Calu3 (cell line): ENCODE data around the gene SECISBP2. TPM values are rescaled to one million over a fixed set of nuclear protein-coding genes. Genes with fewer than 3 reads are reported as not detected.
"Not testable (repeated sequence)": the region's sequence is repeated elsewhere in the genome, so short reads cannot be mapped to it uniquely, and the experiment has no call there.

Experiments used
- BruUV-seq: library from RNA; stranded (reverse); fragments of 400-500 nt; replicated peaks from 2 replicates; lab custom pipeline; 2021; lab: Mats Ljungman, UMichigan
- CTCF ChIA-PET: fragments of 300-600 bp; sonication (Branson Sonifier 250); formaldehyde crosslinking; loops from one replicate; lab custom pipeline; 2022; ENCODE audit warnings: antibody characterized with exemption; lab: Charles Lee
- DNase-seq: peaks from one replicate; pipeline ENCODE4 v3.0.0; 2022
- H3K27ac Mint-ChIP-seq: one replicate; pipeline ENCODE4 v1.8.0; 2022; ENCODE audit warnings: mixed read lengths; ENCODE audit not compliant: unreplicated experiment
- H3K27me3 Mint-ChIP-seq: one replicate; pipeline ENCODE4 v1.8.0; 2022; ENCODE audit warnings: mixed read lengths; ENCODE audit not compliant: unreplicated experiment
- H3K36me3 Mint-ChIP-seq: one replicate; pipeline ENCODE4 v1.8.0; 2022; ENCODE audit warnings: mild to moderate bottlenecking, moderate library complexity, mixed read lengths; ENCODE audit not compliant: insufficient read depth, unreplicated experiment
- H3K4me1 Mint-ChIP-seq: one replicate; pipeline ENCODE4 v1.8.0; 2022; ENCODE audit warnings: mild to moderate bottlenecking, low read depth, mixed read lengths; ENCODE audit not compliant: unreplicated experiment
- H3K4me3 Mint-ChIP-seq: one replicate; pipeline ENCODE4 v1.8.0; 2022; ENCODE audit warnings: mild to moderate bottlenecking, low read depth, moderate library complexity, mixed read lengths; ENCODE audit not compliant: unreplicated experiment
- H3K9me3 Mint-ChIP-seq: one replicate; pipeline ENCODE4 v1.8.0; 2022; ENCODE audit warnings: low read depth, mixed read lengths; ENCODE audit not compliant: unreplicated experiment
- CTCF ChIP-seq: fragments of 200-600 bp; IDR thresholded peaks from one replicate; pipeline ENCODE4 v1.8.0; 2022; ENCODE audit warnings: antibody characterized with exemption; ENCODE audit not compliant: unreplicated experiment
- intact Hi-C: fragments of 100-400 bp; cut with micrococcal nuclease; formaldehyde crosslinking; loops from one replicate; pipeline ENCODE4 v1.10.0; 2022; ENCODE audit not compliant: unreplicated experiment
- total RNA-seq: library from RNA; stranded (reverse); gene quantifications from 2 replicates; pipeline ENCODE4 v1.2.3, GENCODE V29; 2022

SECISBP2 gene
- total RNA-seq, 1 experiment from 2014 or later = 27.8 TPM

GRCh38 chr9:89367726-89368437 is 49.6 kb downstream of the SECISBP2 start:
- Mint-ChIP-seq H3K36me3 (peaks cover 5% of the 10 kb centered on the region), H3K9me3 (no peaks in the 10 kb centered on the region), H3K4me3 (no peak overlapping the region), H3K27ac (no peak overlapping the region), H3K4me1 (no peaks in the 10 kb centered on the region), H3K27me3 (no peaks in the 10 kb centered on the region)
- DNase-seq = no peak
- no peak for TF ChIP-seq CTCF
- no TSS peak for BruUV-seq
- CTCF ChIA-PET = no interaction called here
- intact Hi-C loops = no loop called here

GRCh38 chr9:89368550-89368949 is 50.2 kb downstream of the SECISBP2 start:
- no peak for TF ChIP-seq CTCF
- Mint-ChIP-seq H3K9me3 (no peaks in the 10 kb centered on the region), H3K4me1 (no peaks in the 10 kb centered on the region), H3K27me3 (no peaks in the 10 kb centered on the region), H3K27ac (no peak overlapping the region), H3K36me3 (peaks cover under 1% of the 10 kb centered on the region), H3K4me3 (no peak overlapping the region)
- intact Hi-C loops = no loop called here
- no TSS peak for BruUV-seq
- no peak for DNase-seq
- CTCF ChIA-PET = no interaction called here

- Mint-ChIP-seq H3K27ac (no peak overlapping the region), H3K4me3 (no peak overlapping the region), H3K27me3 (no peaks in the 10 kb centered on the region), H3K4me1 (no peaks in the 10 kb centered on the region), H3K9me3 (no peaks in the 10 kb centered on the region), H3K36me3 (no peaks in the 10 kb centered on the region)
- no TSS peak for BruUV-seq
- DNase-seq = no peak
- TF ChIP-seq CTCF = no peak
- CTCF ChIA-PET = no interaction called here
- intact Hi-C loops = no loop called here
Observed at GRCh38 chr9:89368978-89369377, 50.7 kb downstream of the SECISBP2 start.

- CTCF ChIA-PET = no interaction called here
- DNase-seq = no peak
- H3K9me3 Mint-ChIP-seq = no peaks in the 10 kb centered on the region
- BruUV-seq = no TSS peak
- TF ChIP-seq CTCF = no peak
- intact Hi-C loops = no loop called here
- no peaks in the 10 kb centered on the region for H3K4me1 Mint-ChIP-seq
- no peak overlapping the region for H3K27ac Mint-ChIP-seq
- no peak overlapping the region for H3K4me3 Mint-ChIP-seq
- H3K27me3 Mint-ChIP-seq = no peaks in the 10 kb centered on the region
- no peaks in the 10 kb centered on the region for H3K36me3 Mint-ChIP-seq
Observed at GRCh38 chr9:89370593-89370992, 52.3 kb downstream of the SECISBP2 start.

GRCh38 chr9:89371791-89372190 is 53.5 kb downstream of the SECISBP2 start:
- BruUV-seq, H3K4me1 Mint-ChIP-seq, CTCF ChIA-PET, H3K4me3 Mint-ChIP-seq, H3K27ac Mint-ChIP-seq, H3K27me3 Mint-ChIP-seq, intact Hi-C loops, H3K9me3 Mint-ChIP-seq, H3K36me3 Mint-ChIP-seq, DNase-seq: not testable (repeated sequence)
